ENCODE results near the gene PAGR1.

PAGR1 gene

DNA sequence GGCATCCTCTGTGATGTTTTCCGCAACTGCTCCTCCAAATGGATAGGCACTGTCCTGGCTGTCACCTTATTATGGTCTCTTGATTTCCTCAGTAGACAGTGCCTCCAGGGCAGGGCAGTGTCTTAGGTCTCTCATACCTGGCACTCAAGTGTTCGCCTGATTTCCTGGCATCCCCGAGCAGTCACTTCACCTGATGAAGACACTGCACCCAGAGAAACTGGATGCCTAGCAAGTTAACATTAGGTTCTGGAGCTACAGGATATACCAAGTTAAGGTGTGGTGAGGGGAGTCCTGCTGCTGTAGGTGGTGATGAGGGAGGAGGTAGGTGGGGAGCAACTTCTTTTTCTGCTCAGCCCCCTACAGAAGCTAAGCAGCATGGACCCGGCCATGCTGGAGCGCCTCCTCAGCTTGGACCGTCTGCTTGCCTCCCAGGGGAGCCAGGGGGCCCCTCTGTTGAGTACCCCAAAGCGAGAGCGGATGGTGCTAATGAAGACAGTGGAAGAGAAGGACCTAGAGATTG lies 13.5 kb upstream of the PAGR1 start:
- no peaks in the 10 kb centered on the region for H3K27me3 ChIP-seq (ENCODE audit: control insufficient read depth, insufficient read depth, low read length)
- H3K9ac ChIP-seq (ENCODE audit: low read depth, low read length), result no peak overlapping the region
- H3K36me3 ChIP-seq (ENCODE audit: insufficient read depth, low read length), result peaks cover 51% of the 10 kb centered on the region
- no peaks in the 10 kb centered on the region for H3K9me3 ChIP-seq (replicated peaks; ENCODE audit: low read length)
- no peak overlapping the region for H3K4me2 ChIP-seq (ENCODE audit: low read length)
- H3K4me3 ChIP-seq (ENCODE audit: low read length), result no peak overlapping the region
- H3K4me1 ChIP-seq (ENCODE audit: control insufficient read depth, insufficient read depth, low read length), result peaks cover 15% of the 10 kb centered on the region

DNA sequence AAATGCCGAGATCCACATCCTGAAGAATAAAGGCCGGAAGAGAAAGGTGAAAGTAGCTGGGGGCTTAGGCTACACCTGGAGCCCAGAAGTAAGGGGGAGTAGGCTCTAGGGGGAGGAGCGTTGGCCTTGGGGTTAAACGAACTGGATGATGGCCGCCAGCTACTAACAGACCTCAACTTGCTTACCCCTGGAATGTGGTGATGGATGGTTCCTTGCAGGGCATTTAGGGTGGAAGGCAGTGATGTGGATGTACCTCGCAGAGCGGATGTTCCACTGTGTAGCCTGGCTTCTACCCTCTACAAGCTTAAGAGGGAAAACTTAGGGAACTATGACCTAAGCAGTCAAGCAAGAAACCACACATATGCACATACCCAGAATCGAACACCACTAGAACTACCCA lies 11.9 kb upstream of the PAGR1 start:
- Histone ChIP-seq H3K4me3 (ENCODE audit: low read length) (no peak overlapping the region), H3K9ac (ENCODE audit: low read depth, low read length) (peak overlapping the region; percentile 89), H3K4me1 (ENCODE audit: control insufficient read depth, insufficient read depth, low read length) (peaks cover 28% of the 10 kb centered on the region), H3K9me3 (replicated peaks; ENCODE audit: low read length) (no peaks in the 10 kb centered on the region), H3K4me2 (ENCODE audit: low read length) (peak overlapping the region; percentile 99), H3K27me3 (ENCODE audit: control insufficient read depth, insufficient read depth, low read length) (no peaks in the 10 kb centered on the region), H3K36me3 (ENCODE audit: insufficient read depth, low read length) (peaks cover 42% of the 10 kb centered on the region)

DNA sequence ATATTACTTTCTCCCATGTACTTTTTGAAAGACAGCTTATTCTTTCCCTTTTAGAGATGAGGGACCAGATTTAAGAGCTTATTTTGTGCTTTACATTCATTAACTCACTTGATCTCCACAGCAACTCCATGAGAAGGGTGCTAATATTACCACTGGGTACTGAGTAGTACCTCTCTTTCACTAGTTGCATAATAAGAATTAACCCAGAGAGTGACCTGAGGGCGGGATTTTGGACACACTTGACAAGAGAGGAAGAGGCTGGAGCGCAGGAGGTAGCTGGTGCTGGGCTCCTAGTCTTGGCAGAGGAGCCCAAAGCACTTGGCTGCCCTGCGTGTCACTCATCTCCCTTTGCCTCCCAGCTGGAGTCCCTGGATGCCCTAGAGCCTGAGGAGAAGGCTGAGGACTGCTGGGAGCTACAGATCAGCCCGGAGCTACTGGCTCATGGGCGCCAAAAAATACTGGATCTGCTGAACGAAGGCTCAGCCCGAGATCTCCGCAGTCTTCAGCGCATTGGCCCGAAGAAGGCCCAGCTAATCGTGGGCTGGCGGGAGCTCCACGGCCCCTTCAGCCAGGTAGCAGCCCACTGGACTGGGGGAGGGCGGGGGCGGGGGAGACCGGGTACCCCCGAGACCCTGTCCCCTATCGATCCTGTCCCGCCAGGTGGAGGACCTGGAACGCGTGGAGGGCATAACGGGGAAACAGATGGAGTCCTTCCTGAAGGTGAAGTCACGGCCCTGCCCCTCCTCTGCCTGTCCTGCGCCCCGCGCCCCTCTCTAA lies 11.3 kb upstream of the PAGR1 start:
- peak overlapping the region; percentile 99 for H3K4me2 ChIP-seq (ENCODE audit: low read length)
- peak overlapping the region; percentile 89 for H3K9ac ChIP-seq (ENCODE audit: low read depth, low read length)
- H3K36me3 ChIP-seq (ENCODE audit: insufficient read depth, low read length), result peaks cover 40% of the 10 kb centered on the region
- H3K9me3 ChIP-seq (replicated peaks; ENCODE audit: low read length), result no peaks in the 10 kb centered on the region
- H3K4me3 ChIP-seq (ENCODE audit: low read length), result peak overlapping the region; percentile 78
- peaks cover 32% of the 10 kb centered on the region for H3K4me1 ChIP-seq (ENCODE audit: control insufficient read depth, insufficient read depth, low read length)
- no peaks in the 10 kb centered on the region for H3K27me3 ChIP-seq (ENCODE audit: control insufficient read depth, insufficient read depth, low read length)

DNA sequence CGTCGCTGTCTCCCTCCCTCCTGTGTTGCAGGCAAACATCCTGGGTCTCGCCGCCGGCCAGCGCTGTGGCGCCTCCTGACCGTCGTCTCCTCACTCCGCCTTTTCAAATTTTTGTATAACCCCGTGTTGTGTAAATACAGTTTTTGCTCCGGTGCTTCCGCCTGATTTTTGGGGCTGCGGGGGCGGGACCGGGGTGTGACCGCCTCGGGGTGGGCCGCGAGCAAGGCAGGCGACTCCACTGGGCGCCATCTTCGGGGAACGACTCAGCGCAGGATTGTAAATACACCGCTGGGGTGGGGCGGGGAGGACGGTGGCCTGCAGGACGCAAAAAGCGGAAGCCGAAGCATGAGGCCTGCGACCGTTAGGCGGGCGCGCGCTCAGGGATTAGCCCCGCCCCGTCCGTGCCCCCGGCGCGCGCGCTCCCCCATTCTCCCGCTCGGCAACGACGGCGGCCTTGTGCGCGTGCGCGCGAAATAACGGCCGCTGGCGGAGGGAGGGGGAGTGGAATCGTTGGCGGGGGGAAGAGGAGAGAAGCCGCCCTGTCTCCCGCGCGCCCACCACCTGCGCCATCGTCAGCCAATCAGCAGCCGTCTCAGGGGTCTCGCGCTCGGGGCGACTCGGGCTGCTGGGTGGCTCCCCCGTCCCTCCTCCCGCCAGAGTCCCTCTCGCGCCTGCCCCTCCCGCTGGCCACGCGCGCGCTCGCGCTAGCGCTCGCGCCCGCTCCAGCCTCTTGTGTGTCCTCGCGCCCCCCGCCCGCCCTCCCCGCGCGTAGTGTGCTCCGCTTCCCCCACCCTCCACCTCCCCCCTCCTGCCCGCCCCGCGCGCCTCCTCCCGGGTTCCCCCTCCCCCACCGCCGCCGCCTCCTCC lies 10.5 kb upstream of the PAGR1 start:
- peaks cover 41% of the 10 kb centered on the region for H3K36me3 ChIP-seq (ENCODE audit: insufficient read depth, low read length)
- H3K4me2 ChIP-seq (ENCODE audit: low read length), result peak overlapping the region; percentile 99
- peak overlapping the region; percentile 78 for H3K4me3 ChIP-seq (ENCODE audit: low read length)
- no peaks in the 10 kb centered on the region for H3K27me3 ChIP-seq (ENCODE audit: control insufficient read depth, insufficient read depth, low read length)
- H3K4me1 ChIP-seq (ENCODE audit: control insufficient read depth, insufficient read depth, low read length), result peaks cover 39% of the 10 kb centered on the region
- no peaks in the 10 kb centered on the region for H3K9me3 ChIP-seq (replicated peaks; ENCODE audit: low read length)
- peak overlapping the region; percentile 89 for H3K9ac ChIP-seq (ENCODE audit: low read depth, low read length)

DNA sequence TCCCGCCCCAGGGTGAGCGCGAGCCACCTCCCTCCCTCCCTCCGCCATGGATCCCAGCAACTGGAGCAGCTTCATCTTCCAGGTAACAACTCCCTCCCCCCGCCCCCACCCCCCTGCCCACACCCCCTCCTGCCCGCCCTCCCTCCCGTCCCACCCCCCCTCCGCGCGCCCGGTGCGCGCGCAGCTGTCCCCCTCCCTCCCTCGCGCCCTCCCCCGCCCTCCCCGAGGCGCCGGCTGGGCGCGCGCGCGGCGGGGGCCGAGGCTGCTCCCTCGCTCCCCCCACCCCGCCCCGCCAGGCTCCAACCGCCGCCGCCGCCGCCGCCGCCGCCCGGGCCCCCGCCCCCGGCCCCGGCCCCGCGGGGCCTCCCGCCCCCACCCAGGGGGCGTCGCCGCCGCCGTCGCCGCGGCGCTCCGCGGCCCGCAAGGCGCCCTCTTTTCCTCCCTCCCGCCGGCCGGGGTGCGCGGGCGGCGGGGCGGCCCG lies 9.8 kb upstream of the PAGR1 start, which contains the start of gene MAZ:
TSS of gene MAZ (plus strand) at position 431 of the 481 bp plus-strand sequence. CDS start 173 bp downstream, outside the sequence.
- Histone ChIP-seq H3K4me3 (ENCODE audit: low read length) (peak within 1 kb of the TSS; percentile 78), H3K9ac (ENCODE audit: low read depth, low read length) (peak within 1 kb of the TSS; percentile 89), H3K4me1 (ENCODE audit: control insufficient read depth, insufficient read depth, low read length) (peaks cover 45% of the 10 kb centered on the region), H3K4me2 (ENCODE audit: low read length) (peak within 1 kb of the TSS; percentile 99), H3K36me3 (ENCODE audit: insufficient read depth, low read length) (peaks cover 40% of the 10 kb centered on the region), H3K27me3 (ENCODE audit: control insufficient read depth, insufficient read depth, low read length) (no peaks in the 10 kb centered on the region), H3K9me3 (replicated peaks; ENCODE audit: low read length) (no peaks in the 10 kb centered on the region)

DNA sequence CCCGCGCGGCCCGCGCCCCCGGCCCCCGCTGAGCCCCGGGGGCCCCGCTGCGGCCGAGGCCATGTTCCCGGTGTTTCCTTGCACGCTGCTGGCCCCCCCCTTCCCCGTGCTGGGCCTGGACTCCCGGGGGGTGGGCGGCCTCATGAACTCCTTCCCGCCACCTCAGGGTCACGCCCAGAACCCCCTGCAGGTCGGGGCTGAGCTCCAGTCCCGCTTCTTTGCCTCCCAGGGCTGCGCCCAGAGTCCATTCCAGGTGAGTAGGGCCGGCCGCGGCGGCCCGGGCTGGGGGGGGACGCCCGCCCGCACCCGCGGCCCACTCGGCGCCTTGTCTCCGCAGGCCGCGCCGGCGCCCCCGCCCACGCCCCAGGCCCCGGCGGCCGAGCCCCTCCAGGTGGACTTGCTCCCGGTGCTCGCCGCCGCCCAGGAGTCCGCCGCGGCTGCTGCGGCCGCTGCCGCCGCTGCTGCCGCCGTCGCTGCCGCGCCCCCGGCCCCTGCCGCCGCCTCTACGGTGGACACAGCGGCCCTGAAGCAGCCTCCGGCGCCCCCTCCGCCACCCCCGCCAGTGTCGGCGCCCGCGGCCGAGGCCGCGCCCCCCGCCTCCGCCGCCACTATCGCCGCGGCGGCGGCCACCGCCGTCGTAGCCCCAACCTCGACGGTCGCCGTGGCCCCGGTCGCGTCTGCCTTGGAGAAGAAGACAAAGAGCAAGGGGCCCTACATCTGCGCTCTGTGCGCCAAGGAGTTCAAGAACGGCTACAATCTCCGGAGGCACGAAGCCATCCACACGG lies 9.1 kb upstream of the PAGR1 start:
- peak overlapping the region; percentile 89 for H3K4me2 ChIP-seq (ENCODE audit: low read length)
- H3K9me3 ChIP-seq (replicated peaks; ENCODE audit: low read length), result no peaks in the 10 kb centered on the region
- H3K9ac ChIP-seq (ENCODE audit: low read depth, low read length), result peak overlapping the region; percentile 77
- H3K4me1 ChIP-seq (ENCODE audit: control insufficient read depth, insufficient read depth, low read length), result peaks cover 51% of the 10 kb centered on the region
- peaks cover 35% of the 10 kb centered on the region for H3K36me3 ChIP-seq (ENCODE audit: insufficient read depth, low read length)
- H3K4me3 ChIP-seq (ENCODE audit: low read length), result peak overlapping the region; percentile 77
- H3K27me3 ChIP-seq (ENCODE audit: control insufficient read depth, insufficient read depth, low read length), result no peaks in the 10 kb centered on the region

DNA sequence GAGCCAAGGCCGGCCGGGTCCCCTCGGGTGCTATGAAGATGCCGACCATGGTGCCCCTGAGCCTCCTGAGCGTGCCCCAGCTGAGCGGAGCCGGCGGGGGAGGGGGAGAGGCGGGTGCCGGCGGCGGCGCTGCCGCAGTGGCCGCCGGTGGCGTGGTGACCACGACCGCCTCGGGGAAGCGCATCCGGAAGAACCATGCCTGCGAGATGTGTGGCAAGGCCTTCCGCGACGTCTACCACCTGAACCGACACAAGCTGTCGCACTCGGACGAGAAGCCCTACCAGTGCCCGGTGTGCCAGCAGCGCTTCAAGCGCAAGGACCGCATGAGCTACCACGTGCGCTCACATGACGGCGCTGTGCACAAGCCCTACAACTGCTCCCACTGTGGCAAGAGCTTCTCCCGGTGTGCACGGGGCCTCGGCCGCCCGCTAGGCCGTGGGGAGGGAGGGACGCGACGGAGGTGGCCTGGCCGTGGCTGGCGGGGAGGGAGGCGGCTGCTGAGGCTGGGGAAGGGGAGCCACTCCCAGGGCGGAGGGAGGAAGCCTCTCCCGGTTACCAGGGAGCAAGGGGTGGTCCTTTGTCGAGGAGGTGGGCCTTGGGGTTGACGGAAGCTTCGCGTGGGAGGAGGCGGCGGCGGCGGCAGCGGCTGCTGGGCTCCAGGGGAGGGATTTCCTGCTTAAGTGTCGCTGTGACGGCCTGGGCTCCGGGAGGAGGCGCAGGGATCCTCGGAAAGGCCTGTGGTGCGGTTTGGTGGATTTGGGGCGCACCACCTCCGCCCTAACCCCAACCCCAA lies 8.3 kb upstream of the PAGR1 start:
- Histone ChIP-seq H3K36me3 (ENCODE audit: insufficient read depth, low read length) (peaks cover 29% of the 10 kb centered on the region), H3K4me3 (ENCODE audit: low read length) (peak overlapping the region; percentile 77), H3K27me3 (ENCODE audit: control insufficient read depth, insufficient read depth, low read length) (no peaks in the 10 kb centered on the region), H3K9me3 (replicated peaks; ENCODE audit: low read length) (no peaks in the 10 kb centered on the region), H3K4me2 (ENCODE audit: low read length) (peak overlapping the region; percentile 89), H3K9ac (ENCODE audit: low read depth, low read length) (peak overlapping the region; percentile 77), H3K4me1 (ENCODE audit: control insufficient read depth, insufficient read depth, low read length) (peaks cover 56% of the 10 kb centered on the region)

DNA sequence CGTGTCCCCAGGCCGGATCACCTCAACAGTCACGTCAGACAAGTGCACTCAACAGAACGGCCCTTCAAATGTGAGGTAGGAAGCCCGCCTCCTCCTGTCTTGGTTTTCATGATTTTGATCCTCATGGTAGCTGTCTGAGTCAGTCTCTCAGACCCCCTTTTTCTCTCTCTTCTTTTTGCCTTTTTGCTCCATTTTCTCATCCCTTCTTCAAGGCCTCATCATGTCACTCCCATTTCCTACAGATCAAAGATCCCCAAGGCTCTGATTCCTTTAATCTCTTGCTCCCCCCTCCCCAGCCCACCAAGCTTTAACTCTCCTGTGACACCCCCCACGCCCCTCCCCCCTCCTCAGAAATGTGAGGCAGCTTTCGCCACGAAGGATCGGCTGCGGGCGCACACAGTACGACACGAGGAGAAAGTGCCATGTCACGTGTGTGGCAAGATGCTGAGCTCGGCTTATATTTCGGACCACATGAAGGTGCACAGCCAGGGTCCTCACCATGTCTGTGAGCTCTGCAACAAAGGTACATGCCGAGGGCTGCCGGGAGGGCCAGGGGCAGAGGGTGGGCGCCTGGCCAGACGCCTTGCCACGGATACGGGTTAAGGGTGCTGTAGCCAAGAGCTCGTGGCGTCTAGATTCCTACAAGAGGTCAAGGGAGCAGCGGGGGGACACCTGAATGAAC lies 7.6 kb upstream of the PAGR1 start:
- H3K36me3 ChIP-seq (ENCODE audit: insufficient read depth, low read length), result peaks cover 22% of the 10 kb centered on the region
- H3K27me3 ChIP-seq (ENCODE audit: control insufficient read depth, insufficient read depth, low read length), result no peaks in the 10 kb centered on the region
- no peaks in the 10 kb centered on the region for H3K9me3 ChIP-seq (replicated peaks; ENCODE audit: low read length)
- peak overlapping the region; percentile 89 for H3K4me2 ChIP-seq (ENCODE audit: low read length)
- peak overlapping the region; percentile 77 for H3K4me3 ChIP-seq (ENCODE audit: low read length)
- H3K4me1 ChIP-seq (ENCODE audit: control insufficient read depth, insufficient read depth, low read length), result peaks cover 59% of the 10 kb centered on the region
- peak overlapping the region; percentile 77 for H3K9ac ChIP-seq (ENCODE audit: low read depth, low read length)

DNA sequence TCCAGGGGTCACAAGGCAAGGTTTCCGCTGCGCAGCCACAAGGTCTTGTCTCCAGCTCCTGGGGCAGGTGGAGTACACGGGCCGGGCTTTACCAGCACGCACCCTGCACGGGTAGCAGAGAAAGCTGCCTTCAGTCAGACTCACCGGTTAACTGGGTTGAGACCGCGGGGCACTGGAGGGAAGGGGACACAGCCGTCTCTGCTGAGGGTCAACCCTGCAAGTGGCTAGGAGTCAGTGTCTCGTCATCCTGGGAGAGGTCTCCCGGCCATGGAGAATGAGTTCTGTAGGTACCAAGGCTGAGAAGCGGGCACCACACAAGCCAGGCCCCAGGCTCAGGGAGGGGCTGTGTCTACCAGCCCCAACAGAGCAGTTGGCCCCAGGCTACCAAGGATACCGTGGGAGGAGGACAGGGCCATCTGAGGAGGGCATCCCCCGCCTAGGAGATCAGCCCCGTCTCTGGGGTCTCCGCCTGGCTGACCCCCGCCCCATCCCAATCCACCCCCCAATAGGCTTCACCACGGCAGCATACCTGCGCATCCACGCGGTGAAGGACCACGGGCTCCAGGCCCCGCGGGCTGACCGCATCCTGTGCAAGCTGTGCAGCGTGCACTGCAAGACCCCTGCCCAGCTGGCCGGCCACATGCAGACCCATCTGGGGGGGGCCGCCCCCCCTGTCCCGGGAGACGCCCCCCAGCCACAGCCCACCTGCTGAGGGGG lies 6.8 kb upstream of the PAGR1 start:
- Histone ChIP-seq H3K27me3 (ENCODE audit: control insufficient read depth, insufficient read depth, low read length) (no peaks in the 10 kb centered on the region), H3K9ac (ENCODE audit: low read depth, low read length) (peak overlapping the region; percentile 77), H3K36me3 (ENCODE audit: insufficient read depth, low read length) (peaks cover 21% of the 10 kb centered on the region), H3K9me3 (replicated peaks; ENCODE audit: low read length) (no peaks in the 10 kb centered on the region), H3K4me2 (ENCODE audit: low read length) (peak overlapping the region; percentile 89), H3K4me1 (ENCODE audit: control insufficient read depth, insufficient read depth, low read length) (peaks cover 54% of the 10 kb centered on the region), H3K4me3 (ENCODE audit: low read length) (peak overlapping the region; percentile 77)
